Stimulated activated CD8-positive, alpha-beta memory T cell treated with anti-CD3 and anti-CD28 coated beads, Interleukin-2, amount 100 ng/mL, for 1 hour (primary cell): ENCODE data around the gene SEMA3C.
"Not testable (repeated sequence)": the region's sequence is repeated elsewhere in the genome, so short reads cannot be mapped to it uniquely, and the experiment has no call there.

ENCODE experiments used
- DNase-seq, 2 donors: peaks; one replicate each; pipeline ENCODE4 v3.0.0-alpha.2; 2020; ENCODE audit warnings: low read depth in 2 of 2

Gene SEMA3C

DNA sequence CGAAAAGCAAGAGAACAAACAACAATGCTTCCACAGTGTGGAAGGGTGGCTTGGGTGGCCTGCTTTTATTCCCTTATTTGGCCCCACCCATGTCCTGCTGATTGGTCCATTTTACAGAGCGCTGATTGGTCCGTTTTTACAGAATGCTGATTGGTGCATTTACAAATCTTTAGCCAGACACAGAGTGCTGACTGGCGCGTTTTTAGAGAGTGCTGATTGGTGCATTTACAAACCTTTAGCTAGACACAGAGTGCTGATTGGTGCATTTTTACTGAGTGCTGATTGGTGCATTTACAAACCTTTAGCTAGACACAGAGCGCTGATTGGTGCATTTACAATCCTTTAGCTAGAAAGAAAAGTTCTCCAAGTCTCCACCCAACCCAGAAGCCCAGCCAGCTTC lies 8.1 kb upstream of the SEMA3C start:
- not testable (repeated sequence) for DNase-seq

DNA sequence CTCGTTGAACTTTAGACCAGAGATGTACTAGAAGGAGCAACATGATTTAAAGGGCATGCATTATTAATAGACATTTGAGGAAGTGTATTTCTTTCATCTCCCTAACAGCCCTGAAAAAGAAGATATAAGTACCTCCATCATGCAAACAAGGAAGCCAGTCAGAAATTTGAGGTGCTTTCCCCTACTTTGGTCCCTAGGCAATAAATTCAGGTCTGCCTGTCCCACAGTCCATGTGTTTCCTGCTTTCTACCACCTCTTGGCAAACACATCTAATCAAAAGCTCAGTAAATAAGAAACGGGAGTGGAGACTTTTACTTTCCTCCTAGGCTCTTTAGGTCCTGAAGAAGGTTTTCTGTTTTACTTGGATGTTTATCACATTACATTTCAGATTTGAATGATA lies 5.2 kb upstream of the SEMA3C start:
- DNase-seq, result no peak

DNA sequence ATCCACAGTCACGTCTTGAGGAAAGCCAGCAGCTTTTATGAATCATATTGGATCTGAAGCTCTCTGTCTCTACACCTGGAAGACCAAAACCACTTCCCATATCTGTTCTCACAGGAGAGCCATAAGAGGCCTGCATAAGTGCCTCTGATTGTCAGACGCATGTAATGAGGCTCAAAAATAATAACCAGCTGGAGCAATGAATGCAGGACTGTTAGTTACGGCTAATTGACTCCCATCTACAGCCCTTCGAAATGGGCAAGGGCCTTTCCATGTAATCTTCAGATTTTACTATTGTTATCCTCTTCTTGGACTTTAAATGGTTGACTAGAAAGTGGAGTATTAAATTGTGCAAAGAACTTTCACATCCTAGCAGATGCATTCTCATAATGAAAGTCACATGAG lies 4.4 kb upstream of the SEMA3C start:
- no peak for DNase-seq

DNA sequence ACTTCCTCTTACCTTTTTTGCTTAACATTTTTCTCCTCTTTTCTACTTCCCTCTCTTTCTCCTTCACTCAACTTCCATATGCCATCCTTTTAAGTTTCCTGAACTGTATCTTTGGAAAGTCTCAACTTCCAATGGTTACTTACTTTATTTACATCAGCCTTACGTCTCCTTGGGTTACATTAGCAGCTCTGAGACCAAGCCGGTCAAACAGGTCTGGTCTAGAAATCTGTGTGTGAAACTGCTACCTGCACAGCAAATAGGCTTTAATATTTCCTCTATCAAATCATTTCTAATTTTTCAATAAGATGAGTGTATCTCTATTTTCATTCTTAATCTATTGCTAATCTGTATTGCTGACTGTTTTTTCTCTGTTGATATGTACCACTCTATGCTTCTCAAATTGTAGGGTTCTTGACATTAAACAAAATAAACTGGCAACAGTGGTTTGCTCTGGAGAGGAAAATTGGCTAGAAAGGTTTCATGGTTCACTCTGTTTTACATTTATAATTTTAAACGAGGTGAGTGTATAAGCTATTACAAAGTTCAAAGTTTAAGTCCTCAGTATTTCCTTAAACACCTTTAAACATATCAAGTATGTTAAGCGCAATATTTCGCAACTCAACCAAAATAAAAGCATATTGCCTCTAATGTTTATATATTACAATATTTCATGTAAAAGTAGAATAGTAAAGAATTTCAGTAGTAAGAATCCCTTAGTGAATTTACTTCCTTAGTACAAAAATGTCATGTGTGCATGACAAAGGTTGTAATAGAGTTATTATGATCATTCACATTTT lies 3.6 kb upstream of the SEMA3C start:
- DNase-seq, result no peak

DNA sequence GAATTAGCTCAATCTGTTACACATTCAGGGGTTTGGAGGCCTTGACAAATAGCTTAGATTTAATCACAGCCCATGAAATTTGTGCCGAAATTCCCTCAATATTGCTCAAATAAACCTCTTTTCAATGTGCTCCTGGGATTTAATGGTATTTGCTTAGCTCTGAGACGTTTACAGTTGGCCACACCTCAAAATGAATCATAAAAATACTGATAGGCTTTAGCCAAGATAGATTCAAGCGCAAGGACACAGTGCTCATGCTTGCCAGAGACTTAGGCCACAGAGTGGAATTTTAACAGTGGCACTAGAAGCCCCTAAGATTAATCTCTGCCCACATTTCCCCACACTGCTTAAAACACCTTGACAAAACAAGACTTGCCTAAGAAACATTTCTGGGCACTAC lies 2.3 kb upstream of the SEMA3C start:
- DNase-seq, result no peak

DNA sequence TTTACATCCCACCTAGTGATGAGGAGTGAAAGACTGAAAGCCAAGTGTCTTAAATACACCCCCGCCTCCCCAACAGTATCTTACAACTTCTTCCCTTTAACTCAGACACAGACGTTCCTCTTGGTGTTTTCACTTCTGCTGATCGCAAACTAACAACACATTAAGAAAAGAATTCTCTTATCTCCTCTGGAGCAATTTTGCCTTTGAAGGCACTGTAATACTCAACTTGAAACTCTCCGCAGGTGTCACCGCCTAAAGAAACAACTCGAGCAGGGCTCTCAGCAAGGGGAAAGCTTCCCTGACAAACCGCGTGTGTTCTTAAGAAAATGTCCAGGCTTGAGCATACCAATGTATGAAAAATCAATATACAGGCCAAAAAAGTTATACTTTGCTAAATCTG lies 452 bp downstream of the SEMA3C start:
- no peak for DNase-seq

DNA sequence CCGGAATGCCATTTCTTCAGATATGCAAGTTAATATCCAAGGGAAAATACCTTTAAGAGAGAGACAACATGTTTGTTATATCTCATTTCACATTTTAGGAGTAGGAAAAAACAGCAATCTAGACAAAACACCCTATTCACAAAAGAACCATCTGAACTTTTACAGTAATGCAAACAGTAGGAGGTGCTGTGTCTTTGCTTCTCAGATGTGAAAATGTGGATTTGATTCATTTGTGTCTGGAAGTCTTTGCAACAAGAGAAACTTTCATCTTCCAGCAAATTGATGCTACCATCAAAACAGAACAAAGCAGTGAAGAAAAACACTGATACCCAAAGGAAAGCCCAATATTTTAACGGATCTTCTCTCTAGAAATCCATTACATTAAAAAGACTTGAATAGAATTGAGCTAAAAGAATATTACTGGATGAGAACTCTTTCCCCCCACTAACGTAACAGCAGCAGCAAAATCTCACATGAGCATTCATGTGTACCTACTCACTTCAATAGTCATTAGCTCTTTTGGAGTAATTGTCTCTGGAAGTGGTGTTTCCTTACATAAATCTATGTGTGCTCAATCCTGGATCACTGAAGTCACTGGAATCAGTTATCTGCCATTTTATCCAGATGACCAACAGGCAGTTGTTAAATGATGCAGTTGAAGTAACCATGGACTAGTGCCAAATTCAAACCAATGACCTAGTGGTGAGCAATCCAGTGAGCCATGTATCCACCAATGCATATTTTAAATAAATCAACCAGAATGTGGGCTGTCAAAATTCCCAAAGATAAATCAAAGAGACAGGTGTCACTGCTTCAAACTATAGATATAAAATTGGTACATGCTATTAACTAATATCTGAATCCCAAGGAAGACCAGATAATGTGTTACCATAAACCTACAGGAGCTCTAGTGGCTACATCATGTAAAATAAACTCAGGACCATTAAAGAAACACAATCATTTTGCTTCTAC lies 1.8 kb downstream of the SEMA3C start:
- DNase-seq, result no peak

DNA sequence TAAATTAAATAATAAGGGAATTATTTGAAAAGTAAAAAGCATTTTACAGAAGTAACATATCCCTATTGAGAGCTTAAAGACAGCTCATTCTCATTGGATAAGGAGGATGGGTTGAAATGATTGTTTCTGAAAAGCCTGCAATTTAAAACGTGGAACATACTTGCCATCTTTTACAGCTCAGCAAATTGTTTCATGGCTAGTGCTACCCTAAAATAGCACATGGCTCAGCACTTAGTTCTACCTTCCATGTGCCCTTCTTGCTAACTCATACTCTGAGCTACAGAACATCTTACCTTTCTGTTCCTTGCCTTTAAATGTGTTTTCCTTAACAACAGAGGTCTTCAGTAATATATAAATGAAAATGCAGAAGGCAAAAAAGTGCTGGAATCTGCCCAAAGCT lies 8.6 kb downstream of the SEMA3C start:
- no peak for DNase-seq

DNA sequence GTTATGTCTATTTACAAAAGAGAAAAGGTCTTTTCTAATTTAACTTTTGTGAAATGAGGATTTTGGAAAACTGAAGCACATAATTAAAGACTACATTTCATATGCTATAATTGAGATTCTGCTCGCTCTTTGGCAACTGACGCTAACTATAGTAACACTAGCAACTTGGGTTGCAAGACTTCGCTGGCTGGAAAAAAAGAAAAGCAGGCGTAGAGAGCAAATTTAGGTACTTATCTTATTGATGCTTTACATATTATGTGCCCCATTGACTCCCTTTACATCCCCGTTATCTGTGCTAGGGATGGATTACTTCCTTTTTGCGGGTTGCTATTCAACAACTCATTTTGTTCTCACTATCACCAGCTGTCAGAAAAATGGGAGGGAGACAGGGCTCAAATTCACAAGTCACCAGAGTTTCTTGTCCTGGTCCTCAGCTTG lies 10.5 kb downstream of the SEMA3C start:
- DNase-seq, result no peak

DNA sequence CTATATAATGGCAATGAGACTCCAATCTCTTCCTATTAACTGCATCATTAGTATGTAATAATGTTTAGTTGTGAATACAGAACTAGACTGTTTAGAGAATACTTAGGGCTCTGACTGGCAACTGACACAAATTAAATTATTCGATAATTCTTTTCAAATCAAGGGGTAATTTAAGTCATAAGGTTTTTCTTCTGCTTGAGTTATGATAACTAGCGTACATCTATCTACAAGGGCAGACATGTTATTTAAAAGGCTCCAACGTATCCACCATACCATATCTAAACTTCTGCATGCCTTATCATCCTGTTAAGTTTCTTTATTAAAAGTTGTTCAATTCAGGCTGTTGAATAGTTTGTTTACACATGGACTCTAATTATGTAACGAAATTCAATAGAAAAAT lies 11.2 kb downstream of the SEMA3C start:
- no peak for DNase-seq

DNA sequence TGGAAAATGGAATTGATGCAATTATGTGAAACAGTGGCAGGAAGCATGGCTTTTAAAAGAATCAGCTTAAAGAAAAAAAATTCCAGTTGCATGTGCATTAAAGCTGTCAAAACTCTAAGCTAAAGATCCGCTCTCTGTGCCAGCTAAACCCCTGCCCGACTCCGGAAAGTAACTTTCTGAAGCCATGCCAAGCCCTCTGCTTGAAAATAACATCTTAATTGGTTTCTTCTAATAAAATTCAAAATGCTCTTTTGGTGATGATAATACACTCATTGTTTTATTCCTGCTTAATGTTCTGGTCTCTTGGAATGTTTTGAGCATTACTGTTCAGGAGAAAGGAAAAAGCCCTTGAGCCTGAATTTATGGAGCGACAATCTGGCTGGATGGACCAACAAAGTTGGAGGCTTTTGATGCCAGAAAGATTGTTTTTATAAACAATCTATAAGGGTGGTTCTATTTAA lies 11.7 kb downstream of the SEMA3C start:
- DNase-seq, result no peak

DNA sequence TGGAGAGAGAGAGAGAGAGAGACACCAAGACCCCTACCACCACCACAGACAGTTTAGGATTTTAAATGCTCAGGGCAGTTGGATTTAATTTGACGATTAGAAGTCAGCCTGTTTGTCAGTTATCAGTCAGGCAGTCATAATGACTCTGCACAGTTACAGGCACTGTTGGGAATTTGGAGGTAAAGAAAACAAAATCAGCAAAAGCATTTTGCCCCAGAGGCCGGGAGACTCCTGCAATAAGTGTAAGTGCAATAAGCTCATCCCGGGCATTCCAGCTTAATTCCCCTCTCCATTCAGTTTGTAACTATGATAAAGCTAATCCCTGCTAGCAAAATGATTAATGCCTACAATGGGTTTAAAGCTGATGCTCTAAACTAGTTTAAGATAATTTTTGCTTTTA lies 13.5 kb downstream of the SEMA3C start:
- no peak for DNase-seq

DNA sequence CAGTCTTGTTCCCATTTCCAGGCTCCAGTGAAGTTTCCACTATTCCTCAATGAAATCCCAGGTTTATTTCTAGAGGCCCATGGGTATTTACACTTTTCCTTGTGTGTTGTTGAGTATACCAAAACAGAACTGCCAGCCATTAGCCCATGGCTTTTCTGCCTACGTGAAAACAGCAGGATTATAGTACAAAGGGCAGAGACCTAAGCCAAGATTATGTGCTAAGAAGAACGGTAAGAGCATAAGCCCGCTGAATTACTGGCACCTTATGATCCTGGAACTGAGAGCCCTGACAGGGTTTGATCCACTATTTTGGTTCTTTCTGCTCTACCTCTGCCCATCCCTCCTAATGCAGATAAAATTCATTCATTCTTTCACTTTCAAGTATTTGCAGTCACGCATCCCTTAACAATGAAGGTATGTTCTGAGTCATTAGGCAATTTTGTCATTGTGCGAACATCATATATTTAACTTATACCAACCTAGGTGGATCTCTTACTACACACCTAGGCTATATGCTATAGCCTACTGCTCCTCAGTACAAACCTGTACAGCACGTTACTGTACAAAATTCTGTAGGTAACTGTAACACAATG lies 16.0 kb downstream of the SEMA3C start:
- DNase-seq, result no peak

DNA sequence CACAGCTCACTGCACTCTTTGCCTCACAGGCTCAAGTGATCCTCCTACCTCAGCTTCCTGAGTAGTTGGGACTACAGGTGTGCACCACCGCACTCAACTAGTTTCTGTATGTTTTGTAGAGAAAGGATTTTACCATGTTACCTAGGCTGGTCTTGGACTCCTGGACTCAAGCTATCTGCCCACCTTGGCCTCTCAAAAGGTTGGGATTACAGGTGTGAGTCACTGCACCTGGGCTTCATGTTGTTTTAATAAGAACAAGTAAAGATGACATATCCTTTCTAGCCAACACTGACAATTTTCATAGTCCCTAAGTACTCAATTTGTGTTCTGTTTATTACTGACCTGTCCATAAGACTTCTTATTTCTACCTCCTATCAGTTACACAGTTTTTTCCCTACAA lies 16.8 kb downstream of the SEMA3C start:
- DNase-seq, result no peak

DNA sequence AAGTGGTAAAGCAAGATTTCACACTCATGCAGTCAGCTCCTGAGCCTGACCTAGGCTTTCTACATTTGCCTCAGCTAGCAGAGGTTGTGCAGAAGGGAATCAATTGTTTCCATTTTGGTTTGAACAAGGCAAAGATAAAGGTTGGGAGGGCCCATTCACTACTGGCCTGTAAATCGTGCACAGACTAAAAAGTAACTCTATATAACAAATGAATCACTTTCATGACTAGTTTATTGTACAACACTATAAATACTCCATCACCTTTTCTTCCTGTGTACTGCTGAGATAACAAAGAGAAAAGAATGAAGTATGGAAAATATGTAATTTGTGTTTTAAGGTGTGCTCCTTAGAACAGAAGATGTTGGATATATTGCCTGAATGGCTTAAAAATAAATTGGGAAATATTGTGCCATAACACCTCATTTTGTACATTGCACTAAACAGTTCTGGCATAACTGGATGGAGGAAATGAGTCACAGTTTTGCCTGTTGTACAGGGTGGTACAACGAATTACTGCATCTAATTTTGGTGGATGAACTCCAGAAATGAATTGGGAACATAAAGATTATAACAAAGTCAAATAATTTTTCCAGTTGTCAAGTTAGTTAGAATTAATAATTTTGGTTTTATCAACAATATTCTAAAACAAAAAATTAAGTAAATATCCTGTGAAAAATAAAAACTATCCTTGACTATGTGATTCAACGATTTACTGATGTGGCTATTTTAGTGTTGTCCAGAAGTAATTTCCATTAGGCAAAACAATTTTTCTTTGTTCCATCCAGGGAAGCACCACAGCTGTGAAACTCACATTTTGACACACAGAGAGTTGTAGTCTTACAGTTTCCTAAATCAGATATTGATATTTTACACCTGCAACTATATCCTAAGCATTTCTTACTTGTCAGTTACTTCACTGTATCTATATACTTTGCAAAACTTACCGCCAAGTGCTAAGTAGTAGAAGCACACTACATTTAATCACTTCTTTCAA lies 18.0 kb downstream of the SEMA3C start:
- no peak for DNase-seq

DNA sequence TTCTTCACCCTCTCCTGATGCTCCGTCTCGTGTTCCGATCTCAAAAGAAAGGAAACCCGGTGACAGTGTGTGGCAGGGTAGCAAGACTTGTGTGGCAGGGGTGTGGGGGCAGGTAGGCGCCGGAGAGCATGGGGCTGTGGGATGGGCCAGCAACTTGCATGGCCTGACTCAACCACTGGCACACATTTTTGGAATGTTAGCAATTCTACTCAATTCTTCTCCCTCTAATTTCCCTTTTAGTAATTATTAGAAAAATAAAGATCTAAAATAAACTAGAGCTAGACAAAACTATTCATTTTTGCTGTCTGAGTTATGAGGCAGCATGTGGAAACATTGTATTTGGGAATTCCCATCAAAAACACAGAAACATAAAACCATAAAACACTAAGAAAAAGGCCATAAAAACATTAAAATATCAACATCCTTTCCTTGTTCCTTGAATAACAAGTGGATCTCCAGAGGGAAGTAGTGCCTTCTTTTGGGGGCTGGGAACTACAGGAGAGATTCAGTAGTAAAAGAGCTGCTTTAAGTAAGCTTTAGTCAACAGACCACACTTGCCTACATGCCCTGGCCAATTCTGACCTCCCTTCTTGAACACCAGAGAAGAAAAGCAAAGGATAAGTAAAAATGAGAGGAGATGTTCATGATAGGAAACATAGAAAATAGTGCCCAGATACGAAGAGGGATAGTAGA lies 21.8 kb downstream of the SEMA3C start:
- DNase-seq, result no peak

DNA sequence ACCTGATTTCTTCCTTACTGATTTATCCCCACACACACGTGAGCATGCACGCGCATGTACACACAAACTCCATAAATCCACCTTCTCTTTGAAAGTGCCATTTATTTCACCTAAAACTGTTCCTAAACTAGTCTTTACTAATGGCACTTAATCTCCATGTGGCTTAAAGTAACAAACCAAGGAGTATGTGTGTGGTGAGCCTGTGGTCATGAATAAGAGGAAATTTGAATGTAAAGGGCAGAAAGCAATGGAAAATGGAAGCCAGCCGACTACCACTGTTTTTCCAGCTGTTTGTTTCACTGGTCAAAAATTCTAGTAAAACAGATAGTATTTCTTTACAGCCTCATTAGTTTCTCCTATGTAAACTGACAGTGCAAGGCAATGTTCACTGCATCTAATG lies 23.8 kb downstream of the SEMA3C start:
- no peak for DNase-seq

DNA sequence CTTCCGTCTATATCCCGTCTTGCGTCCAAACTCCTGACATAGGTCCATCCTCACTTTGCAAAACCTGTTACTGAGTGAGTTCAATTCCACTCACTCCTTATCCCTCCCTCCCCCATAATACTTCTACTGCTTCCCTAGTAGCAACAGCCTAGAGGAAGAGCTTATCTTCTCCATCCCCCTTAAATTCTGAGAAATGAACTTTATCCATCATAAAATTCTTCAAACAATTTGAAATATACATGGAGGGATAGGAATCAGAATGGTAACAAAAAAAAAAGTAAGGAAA lies 27.6 kb downstream of the SEMA3C start:
- no peak for DNase-seq

DNA sequence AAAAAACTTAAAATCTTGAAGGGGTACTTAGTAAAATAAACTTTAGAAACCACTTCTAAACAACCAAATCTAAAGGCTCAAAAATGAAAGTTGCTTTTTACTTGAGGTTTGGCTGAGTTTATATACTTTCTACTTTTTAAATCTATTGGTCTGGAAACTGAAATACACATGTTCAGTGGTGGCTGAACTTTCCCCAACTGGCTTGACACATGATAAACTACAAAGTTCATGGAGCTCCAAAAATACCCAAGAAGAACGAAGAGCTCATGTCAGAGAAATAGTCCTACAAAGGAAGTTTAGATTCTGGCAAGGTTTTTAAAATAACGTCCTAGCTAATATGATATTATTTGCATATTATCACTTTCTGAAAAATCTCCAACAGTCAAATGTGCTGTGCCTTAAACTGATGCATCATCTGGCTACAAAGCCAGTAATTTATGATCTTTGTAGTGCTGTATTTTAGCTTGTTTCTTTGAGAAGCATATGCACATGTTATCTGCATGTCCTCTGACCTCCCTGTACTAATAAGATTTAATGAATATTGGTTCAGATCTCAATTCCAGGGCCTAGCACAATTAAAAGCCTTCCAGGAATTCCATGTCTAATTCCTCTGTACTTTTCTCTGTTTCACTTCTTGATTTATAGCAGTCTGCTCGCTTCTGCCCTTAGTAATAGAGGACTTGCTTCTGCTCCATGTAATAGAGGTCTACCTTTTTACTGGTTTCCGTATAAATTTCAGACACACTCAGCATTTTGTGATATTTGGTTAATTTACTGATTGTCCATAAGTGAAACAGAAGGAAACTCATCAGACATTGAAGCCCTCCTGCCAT lies 28.2 kb downstream of the SEMA3C start:
- no peak for DNase-seq

DNA sequence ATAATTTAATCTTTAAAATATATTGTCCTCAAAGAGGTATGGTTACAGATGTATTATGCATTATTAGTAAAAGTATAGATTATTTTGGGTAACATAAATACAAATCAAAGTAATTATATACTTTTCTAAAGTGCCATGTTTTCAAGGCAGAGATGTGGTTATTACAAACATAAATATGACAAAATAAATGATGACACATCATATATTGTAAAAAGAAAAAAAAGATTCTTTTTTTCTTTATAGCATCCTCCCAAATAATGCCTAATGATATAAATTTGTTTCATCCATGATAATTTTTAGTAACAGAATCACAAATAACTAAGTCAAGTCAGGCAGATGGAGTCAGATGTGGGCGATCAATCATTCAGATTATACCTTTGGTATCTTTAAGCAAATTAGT lies 29.3 kb downstream of the SEMA3C start:
- DNase-seq, result no peak
